ENCODE measurements around the gene OLR1. TPM values are rescaled to one million over a fixed set of nuclear protein-coding genes. Genes with fewer than 3 reads are reported as not detected.

OLR1 gene
- total RNA-seq, 2 experiments from 2014 or later = not detected

GRCh38 chr12:10131111-10131690 is 40.7 kb downstream of the OLR1 start:
- ATAC-seq = no peak
- H3K36me3 Mint-ChIP-seq = no peaks in the 10 kb centered on the region
- peaks cover 5% of the 10 kb centered on the region for H3K4me1 Mint-ChIP-seq
- no peak for DNase-seq
- no peak overlapping the region for H3K4me3 Mint-ChIP-seq
- H3K27ac Mint-ChIP-seq = no peak overlapping the region
- CTCF ChIA-PET = interaction anchor here (0.7 to 1.2 kb wide), 2 partner anchors 122 to 474 kb away, joined by 3 read pairs; no protein-coding TSS in a partner anchor
- peaks cover 19% of the 10 kb centered on the region for H3K27me3 Mint-ChIP-seq
- H3K9me3 Mint-ChIP-seq (ENCODE audit: low read depth) = no peaks in the 10 kb centered on the region

GRCh38 chr12:10130042-10130441 is 41.9 kb downstream of the OLR1 start, which contains the start of gene CLEC7A:
CLEC7A (minus strand) TSS chr12:10130199; CDS start chr12:10130082, 117 bp downstream.
- H3K4me3 Mint-ChIP-seq = no peak within 1 kb of the TSS
- no peak within 1 kb of the TSS for H3K27ac Mint-ChIP-seq
- no peaks in the 10 kb centered on the region for H3K36me3 Mint-ChIP-seq
- CTCF ChIA-PET = no interaction called here
- no peaks in the 10 kb centered on the region for H3K9me3 Mint-ChIP-seq (ENCODE audit: low read depth)
- ATAC-seq (peak; percentile 45), DNase-seq (no peak)
- peaks cover 5% of the 10 kb centered on the region for H3K4me1 Mint-ChIP-seq
- H3K27me3 Mint-ChIP-seq = peaks cover 21% of the 10 kb centered on the region

GRCh38 chr12:10128687-10129086 is 43.2 kb downstream of the OLR1 start:
- Mint-ChIP-seq H3K4me3 (no peak overlapping the region), H3K9me3 (ENCODE audit: low read depth) (no peaks in the 10 kb centered on the region), H3K4me1 (peaks cover 5% of the 10 kb centered on the region), H3K27ac (no peak overlapping the region), H3K36me3 (no peaks in the 10 kb centered on the region), H3K27me3 (peaks cover 21% of the 10 kb centered on the region)
- ATAC-seq (no peak), DNase-seq (no peak)
- CTCF ChIA-PET = interaction anchor here (1.4 kb wide), 1 partner anchor 11 kb away, joined by 5 read pairs; no protein-coding TSS in a partner anchor

GRCh38 chr12:10126413-10126812 is 45.5 kb downstream of the OLR1 start:
- no peaks in the 10 kb centered on the region for H3K9me3 Mint-ChIP-seq (ENCODE audit: low read depth)
- CTCF ChIA-PET = interaction anchor here (1.3 kb wide), 1 partner anchor 313 kb away, joined by 6 read pairs; no protein-coding TSS in a partner anchor
- no peak overlapping the region for H3K4me3 Mint-ChIP-seq
- H3K27ac Mint-ChIP-seq = no peak overlapping the region
- no peak for ATAC-seq
- H3K4me1 Mint-ChIP-seq = peaks cover 5% of the 10 kb centered on the region
- peaks cover 23% of the 10 kb centered on the region for H3K27me3 Mint-ChIP-seq
- no peaks in the 10 kb centered on the region for H3K36me3 Mint-ChIP-seq
- no peak for DNase-seq

GRCh38 chr12:10122689-10123088 is 49.2 kb downstream of the OLR1 start:
- Mint-ChIP-seq H3K27me3 (peaks cover 21% of the 10 kb centered on the region), H3K9me3 (ENCODE audit: low read depth) (no peaks in the 10 kb centered on the region), H3K4me3 (no peak overlapping the region), H3K27ac (no peak overlapping the region), H3K36me3 (no peaks in the 10 kb centered on the region), H3K4me1 (no peaks in the 10 kb centered on the region)
- DNase-seq (no peak), ATAC-seq (no peak)
- CTCF ChIA-PET = no interaction called here

- H3K27me3 Mint-ChIP-seq = peaks cover 15% of the 10 kb centered on the region
- CTCF ChIA-PET = no interaction called here
- DNase-seq (no peak), ATAC-seq (no peak)
- no peaks in the 10 kb centered on the region for H3K9me3 Mint-ChIP-seq (ENCODE audit: low read depth)
- no peaks in the 10 kb centered on the region for H3K36me3 Mint-ChIP-seq
- H3K4me1 Mint-ChIP-seq = no peaks in the 10 kb centered on the region
- H3K4me3 Mint-ChIP-seq = no peak overlapping the region
- no peak overlapping the region for H3K27ac Mint-ChIP-seq
Measured at GRCh38 chr12:10121278-10121677, 50.7 kb downstream of the OLR1 start.

- no peaks in the 10 kb centered on the region for H3K36me3 Mint-ChIP-seq
- peaks cover 12% of the 10 kb centered on the region for H3K27me3 Mint-ChIP-seq
- CTCF ChIA-PET = no interaction called here
- no peaks in the 10 kb centered on the region for H3K9me3 Mint-ChIP-seq (ENCODE audit: low read depth)
- no peak overlapping the region for H3K4me3 Mint-ChIP-seq
- H3K27ac Mint-ChIP-seq = no peak overlapping the region
- DNase-seq = no peak
- H3K4me1 Mint-ChIP-seq = no peaks in the 10 kb centered on the region
- ATAC-seq = no peak
Measured at GRCh38 chr12:10119066-10119465, 52.9 kb downstream of the OLR1 start.

- DNase-seq (no peak), ATAC-seq (no peak)
- Mint-ChIP-seq H3K27ac (no peak overlapping the region), H3K4me3 (no peak overlapping the region), H3K4me1 (no peaks in the 10 kb centered on the region), H3K9me3 (ENCODE audit: low read depth) (no peaks in the 10 kb centered on the region), H3K36me3 (no peaks in the 10 kb centered on the region), H3K27me3 (peaks cover 14% of the 10 kb centered on the region)
- CTCF ChIA-PET = interaction anchor here (0.8 kb wide), 1 partner anchor 12 kb away, joined by 3 read pairs; no protein-coding TSS in a partner anchor
Measured at GRCh38 chr12:10115890-10116289, 56.0 kb downstream of the OLR1 start.

GRCh38 chr12:10115311-10115710 is 56.6 kb downstream of the OLR1 start:
- no peaks in the 10 kb centered on the region for H3K4me1 Mint-ChIP-seq
- no peak for ATAC-seq
- H3K27ac Mint-ChIP-seq = no peak overlapping the region
- no peak overlapping the region for H3K4me3 Mint-ChIP-seq
- no peak for DNase-seq
- no peaks in the 10 kb centered on the region for H3K9me3 Mint-ChIP-seq (ENCODE audit: low read depth)
- CTCF ChIA-PET = interaction anchor here (0.8 kb wide), 1 partner anchor 12 kb away, joined by 3 read pairs; no protein-coding TSS in a partner anchor
- H3K27me3 Mint-ChIP-seq = peaks cover 19% of the 10 kb centered on the region
- no peaks in the 10 kb centered on the region for H3K36me3 Mint-ChIP-seq

- no peaks in the 10 kb centered on the region for H3K36me3 Mint-ChIP-seq
- H3K4me3 Mint-ChIP-seq = no peak overlapping the region
- DNase-seq (no peak), ATAC-seq (no peak)
- CTCF ChIA-PET = no interaction called here
- H3K27ac Mint-ChIP-seq = no peak overlapping the region
- H3K4me1 Mint-ChIP-seq = no peaks in the 10 kb centered on the region
- H3K27me3 Mint-ChIP-seq = peaks cover 14% of the 10 kb centered on the region
- no peaks in the 10 kb centered on the region for H3K9me3 Mint-ChIP-seq (ENCODE audit: low read depth)
Measured at GRCh38 chr12:10113920-10114319, 58.0 kb downstream of the OLR1 start.

- Mint-ChIP-seq H3K9me3 (ENCODE audit: low read depth) (no peaks in the 10 kb centered on the region), H3K36me3 (no peaks in the 10 kb centered on the region), H3K27me3 (peaks cover 15% of the 10 kb centered on the region), H3K4me3 (no peak overlapping the region), H3K27ac (no peak overlapping the region), H3K4me1 (no peaks in the 10 kb centered on the region)
- ATAC-seq (no peak), DNase-seq (no peak)
- CTCF ChIA-PET = no interaction called here
Measured at GRCh38 chr12:10113075-10113474, 58.9 kb downstream of the OLR1 start.

GRCh38 chr12:10111451-10111850 is 60.5 kb downstream of the OLR1 start:
- no peak for DNase-seq
- no peak for ATAC-seq
- H3K36me3 Mint-ChIP-seq = no peaks in the 10 kb centered on the region
- H3K27ac Mint-ChIP-seq = no peak overlapping the region
- H3K27me3 Mint-ChIP-seq = peaks cover 26% of the 10 kb centered on the region
- no peak overlapping the region for H3K4me3 Mint-ChIP-seq
- no peaks in the 10 kb centered on the region for H3K4me1 Mint-ChIP-seq
- no peaks in the 10 kb centered on the region for H3K9me3 Mint-ChIP-seq (ENCODE audit: low read depth)
- CTCF ChIA-PET = no interaction called here

GRCh38 chr12:10110256-10110844 is 61.6 kb downstream of the OLR1 start:
- CTCF ChIA-PET = no interaction called here
- Mint-ChIP-seq H3K36me3 (no peaks in the 10 kb centered on the region), H3K27ac (no peak overlapping the region), H3K9me3 (ENCODE audit: low read depth) (no peaks in the 10 kb centered on the region), H3K4me3 (no peak overlapping the region), H3K27me3 (peaks cover 37% of the 10 kb centered on the region), H3K4me1 (no peaks in the 10 kb centered on the region)
- ATAC-seq (no peak), DNase-seq (no peak)

All from activated CD8-positive, alpha-beta memory T cell treated with anti-CD3 and anti-CD28 coated beads, Interleukin-2, amount 10 ng/mL, durations not matched to agents 7 days and 5 days (primary cell).